Stimulated activated effector memory CD8-positive, alpha-beta T cell treated with anti-CD3 and anti-CD28 coated beads, Interleukin-12 subunit alpha, Interleukin-12 subunit beta, amount 100 ng/mL, for 72 hours (primary cell): ENCODE data around the gene HIPK1.
A peak's percentile ranks its signal among the peaks of the same experiment; 100 is the strongest.
"Not testable (repeated sequence)": the region's sequence is repeated elsewhere in the genome, so short reads cannot be mapped to it uniquely, and the experiment has no call there.

Experiments used
- ATAC-seq: fragments of 150-1000 bp; cut with Tn5 transposase; 2 replicates; pipeline ENCODE4 v1.10.0; 2021
- DNase-seq, 2 donors: peaks; one replicate each; pipeline ENCODE4 v3.0.0; 2021 to 2022; ENCODE audit warnings: low spot score in 2 of 2
- H3K27ac Mint-ChIP-seq: one replicate; pipeline ENCODE4 v1.8.0; 2022; ENCODE audit warnings: mild to moderate bottlenecking, mixed read lengths
- H3K36me3 Mint-ChIP-seq: one replicate; pipeline ENCODE4 v1.8.0; 2022; ENCODE audit warnings: mild to moderate bottlenecking, mixed read lengths
- H3K4me1 Mint-ChIP-seq: one replicate; pipeline ENCODE4 v1.8.0; 2022; ENCODE audit warnings: mixed read lengths
- H3K4me3 Mint-ChIP-seq: one replicate; pipeline ENCODE4 v1.8.0; 2022; ENCODE audit warnings: mild to moderate bottlenecking, mixed read lengths
- H3K9me3 Mint-ChIP-seq: one replicate; pipeline ENCODE4 v1.8.0; 2022; ENCODE audit warnings: mixed read lengths

HIPK1 gene

DNA sequence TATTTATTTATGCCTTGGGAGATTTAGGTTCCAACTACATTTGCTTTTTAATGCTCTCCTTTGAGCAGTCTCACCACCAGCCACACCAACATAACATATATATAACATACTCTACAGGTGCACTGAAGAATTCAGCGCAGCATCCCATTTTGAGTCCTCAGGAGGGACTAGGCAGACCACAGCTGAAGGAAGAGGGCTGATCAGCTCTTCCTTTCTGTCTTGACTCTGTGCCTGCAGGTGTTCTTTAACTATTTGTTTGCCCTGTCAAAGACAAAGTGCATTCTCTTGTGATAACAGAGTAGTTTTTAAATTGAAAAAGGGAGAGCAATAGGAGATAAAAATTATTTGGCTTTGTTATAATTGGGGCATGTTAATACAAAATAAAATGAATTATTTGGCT, 17.0 kb downstream of the HIPK1 start:
- Mint-ChIP-seq H3K4me3 (peak overlapping the region; percentile 58), H3K27ac (peak overlapping the region; percentile 70), H3K4me1 (peaks cover 48% of the 10 kb centered on the region), H3K36me3 (peaks cover 66% of the 10 kb centered on the region), H3K9me3 (no peaks in the 10 kb centered on the region)
- ATAC-seq, result no peak
- no peak for DNase-seq

- DNase-seq (no peak), ATAC-seq (peak; percentile 79)
- H3K4me1 Mint-ChIP-seq, result peaks cover 46% of the 10 kb centered on the region
- peak overlapping the region; percentile 70 for H3K27ac Mint-ChIP-seq
- H3K36me3 Mint-ChIP-seq, result peaks cover 62% of the 10 kb centered on the region
- H3K9me3 Mint-ChIP-seq, result no peaks in the 10 kb centered on the region
- peak overlapping the region; percentile 58 for H3K4me3 Mint-ChIP-seq
Measured at GRCh38 chr1:113946678-113947387, 17.7 kb downstream of the HIPK1 start.

DNA sequence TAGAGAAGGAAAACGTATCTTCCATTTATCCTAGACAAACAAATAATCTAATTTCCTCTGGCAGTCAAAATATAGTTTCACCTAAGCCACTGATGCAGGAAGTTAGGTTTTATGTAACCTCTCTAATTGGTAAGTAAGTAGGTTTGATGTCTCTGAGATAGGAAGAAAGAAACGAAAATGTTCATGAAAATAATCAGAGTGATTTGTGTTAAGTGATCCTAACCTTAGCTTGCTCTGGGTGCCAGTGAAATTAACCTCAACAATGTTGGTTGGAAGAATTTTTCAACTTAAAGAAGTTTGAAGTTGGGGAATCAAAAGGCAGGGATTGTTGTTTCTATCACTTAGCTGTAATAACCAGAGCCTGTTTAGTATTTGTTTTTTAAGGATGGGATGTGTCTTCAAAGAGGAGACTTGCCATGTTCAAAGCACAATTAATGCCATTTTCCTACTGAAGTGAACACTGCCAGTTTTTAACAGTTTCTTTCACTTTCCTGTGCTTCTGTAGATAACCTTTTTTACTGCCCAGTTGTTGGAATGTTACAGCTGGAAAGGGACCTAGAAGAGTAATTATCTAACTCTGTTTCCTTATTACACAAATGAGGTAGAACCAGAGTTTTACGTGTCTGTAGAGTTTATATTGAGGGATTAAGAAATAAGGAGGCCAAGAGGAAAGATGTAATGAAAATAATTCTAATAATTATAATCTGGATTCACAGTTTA, 18.4 kb downstream of the HIPK1 start:
- Mint-ChIP-seq H3K9me3 (no peaks in the 10 kb centered on the region), H3K4me3 (peak overlapping the region; percentile 58), H3K36me3 (peaks cover 62% of the 10 kb centered on the region), H3K4me1 (peaks cover 46% of the 10 kb centered on the region), H3K27ac (peak overlapping the region; percentile 70)
- ATAC-seq (no peak), DNase-seq (no peak)

GRCh38 chr1:113948151-113948550, 19.0 kb downstream of the HIPK1 start:
- H3K9me3 Mint-ChIP-seq, DNase-seq, ATAC-seq: not testable (repeated sequence)
- peaks cover 43% of the 10 kb centered on the region for H3K4me1 Mint-ChIP-seq
- peak overlapping the region; percentile 70 for H3K27ac Mint-ChIP-seq
- peaks cover 62% of the 10 kb centered on the region for H3K36me3 Mint-ChIP-seq
- H3K4me3 Mint-ChIP-seq, result peak overlapping the region; percentile 58

DNA sequence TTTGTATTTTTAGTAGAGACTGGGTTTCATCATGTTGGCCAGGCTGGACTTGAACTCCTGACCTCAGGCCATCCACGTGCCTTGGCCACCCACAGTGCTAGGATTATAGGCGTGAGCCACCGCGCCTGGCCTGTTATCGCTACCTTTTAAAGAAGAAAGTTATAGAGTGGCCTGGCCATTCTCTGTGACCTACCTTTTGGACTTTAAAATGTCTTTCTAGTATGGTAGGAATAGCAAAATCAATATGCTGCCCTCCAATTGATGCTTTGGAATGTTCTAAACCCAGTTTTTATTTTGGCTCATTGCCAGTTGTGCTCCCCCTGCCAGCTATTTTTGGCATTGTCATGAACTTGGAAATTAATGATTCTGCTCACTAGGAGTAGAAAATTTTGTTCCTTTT, 19.9 kb downstream of the HIPK1 start:
- Mint-ChIP-seq H3K36me3 (peaks cover 62% of the 10 kb centered on the region), H3K9me3 (no peaks in the 10 kb centered on the region), H3K4me3 (no peak overlapping the region), H3K27ac (peak overlapping the region; percentile 70), H3K4me1 (peaks cover 44% of the 10 kb centered on the region)
- DNase-seq (no peak), ATAC-seq (no peak)

DNA sequence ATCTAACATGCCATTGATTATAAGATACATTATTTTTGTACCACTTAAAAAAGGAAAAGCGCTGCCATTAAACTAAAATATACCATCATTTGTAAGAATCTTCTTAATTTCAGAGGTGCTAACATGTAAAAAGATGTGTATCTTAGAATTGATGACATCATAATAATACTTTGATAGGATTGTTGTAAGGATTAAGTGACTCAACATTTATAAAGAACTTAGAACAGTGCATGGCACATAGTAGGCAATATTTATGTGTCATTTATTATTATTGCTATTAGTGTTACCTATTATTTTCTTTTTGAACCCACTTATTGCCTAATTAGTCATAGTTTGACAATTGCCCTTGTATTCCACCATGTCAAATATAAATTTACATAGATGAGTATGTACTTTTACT, 21.8 kb downstream of the HIPK1 start:
- H3K4me3 Mint-ChIP-seq, result no peak overlapping the region
- no peak overlapping the region for H3K27ac Mint-ChIP-seq
- DNase-seq, result no peak
- ATAC-seq, result peak; percentile 48
- H3K4me1 Mint-ChIP-seq, result peaks cover 35% of the 10 kb centered on the region
- H3K9me3 Mint-ChIP-seq, result no peaks in the 10 kb centered on the region
- peaks cover 62% of the 10 kb centered on the region for H3K36me3 Mint-ChIP-seq

- peaks cover 27% of the 10 kb centered on the region for H3K4me1 Mint-ChIP-seq
- ATAC-seq, result no peak
- no peak overlapping the region for H3K27ac Mint-ChIP-seq
- peaks cover 64% of the 10 kb centered on the region for H3K36me3 Mint-ChIP-seq
- no peaks in the 10 kb centered on the region for H3K9me3 Mint-ChIP-seq
- no peak for DNase-seq
- no peak overlapping the region for H3K4me3 Mint-ChIP-seq
Measured at GRCh38 chr1:113951719-113952118, 22.6 kb downstream of the HIPK1 start.

- H3K27ac Mint-ChIP-seq, result no peak overlapping the region
- no peak overlapping the region for H3K4me3 Mint-ChIP-seq
- H3K9me3 Mint-ChIP-seq, result no peaks in the 10 kb centered on the region
- H3K36me3 Mint-ChIP-seq, result peaks cover 100% of the 10 kb centered on the region
- H3K4me1 Mint-ChIP-seq, result peaks cover 13% of the 10 kb centered on the region
- DNase-seq, result no peak
- ATAC-seq, result no peak
Measured at GRCh38 chr1:113957984-113958383, 28.9 kb downstream of the HIPK1 start.

GRCh38 chr1:113958691-113959090, 29.6 kb downstream of the HIPK1 start:
- no peaks in the 10 kb centered on the region for H3K9me3 Mint-ChIP-seq
- peaks cover 17% of the 10 kb centered on the region for H3K4me1 Mint-ChIP-seq
- H3K27ac Mint-ChIP-seq, result peak overlapping the region; percentile 33
- no peak for ATAC-seq
- peaks cover 100% of the 10 kb centered on the region for H3K36me3 Mint-ChIP-seq
- DNase-seq, result no peak
- H3K4me3 Mint-ChIP-seq, result no peak overlapping the region

GRCh38 chr1:113963281-113963906, 34.3 kb downstream of the HIPK1 start:
- H3K9me3 Mint-ChIP-seq, result no peaks in the 10 kb centered on the region
- peaks cover 100% of the 10 kb centered on the region for H3K36me3 Mint-ChIP-seq
- DNase-seq (no peak), ATAC-seq (no peak)
- peak overlapping the region; percentile 6 for H3K27ac Mint-ChIP-seq
- H3K4me1 Mint-ChIP-seq, result peaks cover 13% of the 10 kb centered on the region
- H3K4me3 Mint-ChIP-seq, result no peak overlapping the region

DNA sequence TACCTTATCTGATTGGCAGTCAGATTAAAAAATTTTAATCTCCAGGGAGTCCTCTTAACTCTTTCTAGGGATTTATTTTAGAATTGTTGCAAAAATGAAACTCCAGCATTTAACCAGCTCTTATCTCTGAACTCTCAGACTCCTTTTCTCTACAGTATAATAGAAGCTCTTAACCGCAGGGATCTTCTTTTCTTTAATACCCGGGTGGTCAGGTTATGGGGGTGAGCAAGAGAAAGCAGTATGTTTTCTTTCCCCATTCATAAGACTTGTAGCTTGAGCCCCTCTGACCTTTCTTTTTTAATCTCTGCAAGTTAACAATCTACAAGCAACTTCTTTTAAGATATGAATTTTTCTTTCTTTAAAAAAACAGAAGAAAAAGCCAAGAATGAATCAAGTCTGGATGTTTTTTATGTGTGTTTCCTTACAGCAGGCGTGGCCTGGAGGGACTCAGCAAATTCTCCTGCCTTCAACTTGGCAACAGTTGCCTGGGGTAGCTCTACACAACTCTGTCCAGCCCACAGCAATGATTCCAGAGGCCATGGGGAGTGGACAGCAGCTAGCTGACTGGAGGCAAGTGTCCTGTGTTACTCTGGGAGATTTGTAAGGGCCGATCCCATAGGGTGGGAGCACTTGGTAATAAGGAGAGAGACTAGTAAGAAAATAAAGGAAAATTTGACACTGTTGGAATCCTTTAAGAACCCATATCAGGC, 36.7 kb downstream of the HIPK1 start:
- Mint-ChIP-seq H3K27ac (peak overlapping the region; percentile 48), H3K4me3 (no peak overlapping the region), H3K36me3 (peaks cover 100% of the 10 kb centered on the region), H3K9me3 (no peaks in the 10 kb centered on the region), H3K4me1 (peaks cover 7% of the 10 kb centered on the region)
- no peak for DNase-seq
- no peak for ATAC-seq

DNA sequence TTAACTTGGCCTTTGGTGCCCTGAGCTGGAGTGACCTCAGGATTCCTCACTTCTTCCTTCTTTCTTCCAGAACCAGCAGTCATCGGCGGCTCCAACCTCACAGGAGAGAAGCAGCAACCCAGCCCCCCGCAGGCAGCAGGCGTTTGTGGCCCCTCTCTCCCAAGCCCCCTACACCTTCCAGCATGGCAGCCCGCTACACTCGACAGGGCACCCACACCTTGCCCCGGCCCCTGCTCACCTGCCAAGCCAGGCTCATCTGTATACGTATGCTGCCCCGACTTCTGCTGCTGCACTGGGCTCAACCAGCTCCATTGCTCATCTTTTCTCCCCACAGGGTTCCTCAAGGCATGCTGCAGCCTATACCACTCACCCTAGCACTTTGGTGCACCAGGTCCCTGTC, 43.8 kb downstream of the HIPK1 start:
- Mint-ChIP-seq H3K4me1 (peaks cover 37% of the 10 kb centered on the region), H3K27ac (peak overlapping the region; percentile 41), H3K36me3 (peaks cover 93% of the 10 kb centered on the region), H3K4me3 (no peak overlapping the region), H3K9me3 (no peaks in the 10 kb centered on the region)
- no peak for DNase-seq
- ATAC-seq, result no peak

- H3K36me3 Mint-ChIP-seq, result peaks cover 84% of the 10 kb centered on the region
- H3K4me1 Mint-ChIP-seq, result peaks cover 52% of the 10 kb centered on the region
- no peak for DNase-seq
- H3K4me3 Mint-ChIP-seq, result peak overlapping the region; percentile 3
- peak; percentile 97 for ATAC-seq
- peak overlapping the region; percentile 67 for H3K27ac Mint-ChIP-seq
- no peaks in the 10 kb centered on the region for H3K9me3 Mint-ChIP-seq
Measured at GRCh38 chr1:113975211-113975895, 46.2 kb downstream of the HIPK1 start.

GRCh38 chr1:113976609-113977278, 47.6 kb downstream of the HIPK1 start:
- Mint-ChIP-seq H3K4me3 (no peak overlapping the region), H3K36me3 (peaks cover 71% of the 10 kb centered on the region), H3K4me1 (peaks cover 52% of the 10 kb centered on the region), H3K27ac (no peak overlapping the region), H3K9me3 (no peaks in the 10 kb centered on the region)
- DNase-seq (no peak), ATAC-seq (no peak)
